K562 (cell line): ENCODE measurements around the gene GPR35. TPM values are rescaled to one million over a fixed set of nuclear protein-coding genes. Genes with fewer than 3 reads are reported as not detected.

Experiments used
- ATAC-seq: fragments of 200-7000 bp; cut with Tn5 transposase; 3 replicates; pipeline ENCODE4 v1.9.1; 2020; ENCODE audit warnings: moderate library complexity
- BruUV-seq: library from RNA; stranded (reverse); fragments of 400-500 nt; replicated peaks from 2 replicates; lab custom pipeline; 2021; lab: Mats Ljungman, UMichigan
- CTCF ChIA-PET: fragments of 300-600 bp; formaldehyde crosslinking; extraction: SDS; loops from one replicate; lab custom pipeline; 2021; ENCODE audit warnings: low intra/inter-chr PET ratio; lab: Yijun Ruan, JAX
- POLR2A ChIA-PET: fragments of 300-600, 350-650 bp; sonication (Branson Sonifier 250); formaldehyde crosslinking; extraction: SDS; loops from one replicate; lab custom pipeline; 2021; ENCODE audit warnings: antibody characterized with exemption, inconsistent platforms; lab: Yijun Ruan, JAX
- DNase-seq, 4 experiments: peaks; one replicate each; pipeline versions ENCODE4 v3.0.0 to v3.0.0-alpha.2; 2011 to 2018; ENCODE audit warnings: low spot score in 3 of 4, mixed read lengths in 3 of 4; ENCODE audit errors: extremely low read depth in 1 of 4
- FAIRE-seq: peaks from 2 replicates; lab custom pipeline; 2011; peaks lifted over from hg19 to GRCh38; lab: Jason Lieb, UNC
- H2AFZ ChIP-seq: 2 replicates; pipeline ENCODE4 v1.6.0; 2011; ENCODE audit warnings: low read depth, low read length, control low read depth, inconsistent platforms
- H3K27ac ChIP-seq: fragments of 200-600 bp; 3 replicates; pipeline ENCODE4 v1.8.0; 2011; ENCODE audit warnings: low read depth, mild to moderate bottlenecking, control low read depth, inconsistent platforms, low read length, moderate library complexity, mixed read lengths; ENCODE audit errors: extremely low read depth
- H3K27me3 ChIP-seq, 2 experiments: fragments of 300-600 bp in 1 of 2; 2 replicates in 1 of 2; 3 replicates in 1 of 2; pipeline versions ENCODE4 v1.6.0 to v1.8.0; 2011; ENCODE audit warnings: inconsistent platforms in 2 of 2, low read length in 2 of 2, mild to moderate bottlenecking in 1 of 2, mixed read lengths in 1 of 2, moderate library complexity in 1 of 2; ENCODE audit not compliant: control insufficient read depth in 2 of 2, insufficient read depth in 2 of 2
- H3K36me3 ChIP-seq: fragments of 300-600 bp; 3 replicates; pipeline ENCODE4 v1.8.0; 2011; ENCODE audit warnings: mild to moderate bottlenecking, low read length, inconsistent platforms; ENCODE audit not compliant: control insufficient read depth, insufficient read depth
- H3K4me1 ChIP-seq, 2 experiments: fragments of 200-600 bp in 1 of 2; replicated peaks in 1 of 2; 2 replicates in 1 of 2; 3 replicates in 1 of 2; pipeline versions ENCODE4 v1.5.1 to v1.8.0; 2011; ENCODE audit warnings: inconsistent platforms in 2 of 2, low read length in 2 of 2, mild to moderate bottlenecking in 1 of 2, mixed read lengths in 1 of 2, moderate library complexity in 1 of 2; ENCODE audit not compliant: control insufficient read depth in 2 of 2, insufficient read depth in 2 of 2
- H3K4me2 ChIP-seq: 2 replicates; pipeline ENCODE4 v1.6.1; 2011; ENCODE audit warnings: low read length, control low read depth, inconsistent platforms, mixed read lengths; ENCODE audit not compliant: insufficient read depth
- H3K4me3 ChIP-seq: fragments of 200-600 bp; sonication (generic), shearing (Covaris generic); 2 replicates; pipeline ENCODE4 v1.5.1; 2016; ENCODE audit warnings: control low read depth, inconsistent platforms
- H3K79me2 ChIP-seq: fragments of 200-600 bp; 3 replicates; pipeline ENCODE4 v1.8.0; 2011; ENCODE audit warnings: low read length, inconsistent platforms; ENCODE audit not compliant: control insufficient read depth, insufficient read depth
- H3K9ac ChIP-seq, 2 experiments: 2 replicates each; pipeline versions ENCODE4 v1.6.0 to v1.6.1; 2011; ENCODE audit warnings: low read depth in 2 of 2, low read length in 2 of 2, control low read depth in 1 of 2, inconsistent platforms in 1 of 2, mild to moderate bottlenecking in 1 of 2, mixed read lengths in 1 of 2; ENCODE audit not compliant: insufficient read depth in 1 of 2
- H3K9me1 ChIP-seq: one replicate; pipeline ENCODE4 v1.6.0; 2011; ENCODE audit warnings: inconsistent platforms, mild to moderate bottlenecking, low read length, moderate library complexity; ENCODE audit not compliant: control insufficient read depth, insufficient read depth
- H3K9me3 ChIP-seq: replicated peaks from 2 replicates; pipeline ENCODE4 v1.5.1; 2011; ENCODE audit warnings: low read depth, low read length, inconsistent platforms; ENCODE audit not compliant: control insufficient read depth, insufficient read depth
- H4K20me1 ChIP-seq: replicated peaks from 2 replicates; pipeline ENCODE4 v1.6.1; 2011; ENCODE audit warnings: low read length, inconsistent platforms, mixed read lengths; ENCODE audit not compliant: control insufficient read depth, insufficient read depth
- KLF13 ChIP-seq: fragments of 450-650 bp; IDR thresholded peaks from 2 replicates; pipeline ENCODE4 v1.6.1; 2016; ENCODE audit warnings: missing genetic modification characterization, low read depth, mild to moderate bottlenecking, missing compliant biosample characterization, moderate library complexity, borderline replicate concordance
- NR2C1 ChIP-seq, 2 experiments: fragments of 450-650 bp; IDR thresholded peaks; 2 replicates each; pipeline ENCODE4 v1.6.1; 2017; ENCODE audit warnings: mild to moderate bottlenecking in 2 of 2, antibody characterized with exemption in 1 of 2, inconsistent platforms in 1 of 2, missing compliant biosample characterization in 1 of 2, missing genetic modification characterization in 1 of 2
- PHF20 ChIP-seq: fragments of 450-650 bp; IDR thresholded peaks from 2 replicates; pipeline ENCODE4 v1.6.1; 2018; ENCODE audit not compliant: partially characterized antibody
- U2AF1 ChIP-seq: fragments of 200-400 bp; formaldehyde crosslinking; optimal IDR thresholded peaks from 2 replicates; pipeline ENCODE3; 2017; ENCODE audit warnings: mild to moderate bottlenecking, low read depth, low read length, moderate library complexity
- WGBS: fragments of 100-300 bp; shearing (Covaris generic); methylation state at CpG from one replicate; pipeline ENCODE4 v1.1.6; 2016; ENCODE audit warnings: low coverage, mixed read lengths; ENCODE audit not compliant: insufficient coverage; ENCODE audit errors: missing lambda C conversion rate; 5-methylcytosine and 5-hydroxymethylcytosine counted together
- in situ Hi-C: fragments of 300-500 bp; cut with MboI; formaldehyde crosslinking; loops from 4 replicates; pipeline ENCODE4 v1.15.0; 2018; ENCODE audit warnings: inconsistent platforms, mixed read lengths
- intact Hi-C: fragments of 100-400 bp; cut with micrococcal nuclease; formaldehyde crosslinking; loops from 2 replicates; pipeline ENCODE4 v1.14.2; 2022
- polyA plus RNA-seq, 8 experiments: library from polyadenylated mRNA; depleted of rRNA in 4 of 8; stranded (reverse) in 5 of 8; unstranded in 3 of 8; fragments of >200 nt; fragmentation: Nextera tagmentation in 2 of 8; fragmentation: Illumina TruSeq in 1 of 8; extraction: Ambion mirVana in 2 of 8; extraction: Trizol in 1 of 8; gene quantifications; 2 replicates each; pipeline versions ENCODE4 v1.2.1 to v1.2.3, GENCODE V29; 2011 to 2014; ENCODE audit warnings: inconsistent platforms in 1 of 8, missing spikeins in 1 of 8
- total RNA-seq, 7 experiments: library from RNA; depleted of rRNA in 6 of 7; stranded (reverse); fragments of >200 nt in 6 of 7; fragmentation: Illumina TruSeq in 2 of 7; extraction: Trizol in 2 of 7; gene quantifications; 2 replicates each; pipeline versions ENCODE4 v1.2.1 to v1.2.3, GENCODE V29; 2011 to 2021; ENCODE audit warnings: low replicate concordance in 1 of 7
- TF ChIP-seq, protein P1 (sequence below): fragments of 450-650 bp; formaldehyde crosslinking; IDR thresholded peaks from 2 replicates; pipeline ENCODE4 v1.4.0; 2020; ENCODE audit warnings: mild to moderate bottlenecking

GPR35 gene
- total and polyA plus RNA-seq, 9 of the 15 experiments (the other 6 are each of a cell fraction or from before 2014, with no cell fraction given) = 0.04 to 0.50 (median 0.29) TPM; not detected in 3

GRCh38 chr2:240639566-240639965 is 14.3 kb downstream of the GPR35 start:
- no peaks in the 10 kb centered on the region for H3K36me3 ChIP-seq
- peaks cover 7 to 35% of the 10 kb centered on the region in 2 experiments; a peak in 3 of 5 replicates for H3K27me3 ChIP-seq
- ATAC-seq (no peak), FAIRE-seq (no peak), DNase-seq (no peak)
- intact Hi-C loops (no loop called here), in situ Hi-C loops (no loop called here)
- CTCF ChIA-PET = no interaction called here
- no peaks in the 10 kb centered on the region for H3K9me1 ChIP-seq
- no peak overlapping the region for H3K4me3 ChIP-seq
- no peaks in the 10 kb centered on the region for H4K20me1 ChIP-seq
- H3K79me2 ChIP-seq = no peaks in the 10 kb centered on the region
- H3K9me3 ChIP-seq = no peaks in the 10 kb centered on the region
- H3K4me1 ChIP-seq = no peaks in the 10 kb centered on the region
- WGBS = 11% methylated on average over 8 of the region's 18 CpGs
- no TSS peak for BruUV-seq
- no peak overlapping the region for H2AFZ ChIP-seq
- H3K27ac ChIP-seq = no peak overlapping the region
- H3K4me2 ChIP-seq = no peak overlapping the region
- H3K9ac ChIP-seq = no peak overlapping the region
- TF ChIP-seq, protein P1, sequence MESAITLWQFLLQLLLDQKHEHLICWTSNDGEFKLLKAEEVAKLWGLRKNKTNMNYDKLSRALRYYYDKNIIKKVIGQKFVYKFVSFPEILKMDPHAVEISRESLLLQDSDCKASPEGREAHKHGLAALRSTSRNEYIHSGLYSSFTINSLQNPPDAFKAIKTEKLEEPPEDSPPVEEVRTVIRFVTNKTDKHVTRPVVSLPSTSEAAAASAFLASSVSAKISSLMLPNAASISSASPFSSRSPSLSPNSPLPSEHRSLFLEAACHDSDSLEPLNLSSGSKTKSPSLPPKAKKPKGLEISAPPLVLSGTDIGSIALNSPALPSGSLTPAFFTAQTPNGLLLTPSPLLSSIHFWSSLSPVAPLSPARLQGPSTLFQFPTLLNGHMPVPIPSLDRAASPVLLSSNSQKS (CRISPR knock-in tag) = no peak
- TF ChIP-seq KLF13 (tag) (no peak), PHF20 (no peak), NR2C1 (IDR thresholded peaks at IDR 0.05) (no peak), NR2C1 (tag; IDR thresholded peaks at IDR 0.05) (no peak), U2AF1 (no peak)
- POLR2A ChIA-PET = no interaction called here
